Immature natural killer cell (primary cell): ENCODE measurements around the gene EFNA2. TPM values are rescaled to one million over a fixed set of nuclear protein-coding genes. Genes with fewer than 3 reads are reported as not detected.

Experiments
- DNase-seq, 3 donors: peaks; one replicate each; pipeline ENCODE4 v3.0.0; 2022; ENCODE audit warnings: mixed read lengths in 1 of 3
- H3K27ac Mint-ChIP-seq, 6 donors: one replicate each; pipeline ENCODE4 v1.8.0; 2020; ENCODE audit warnings: mixed read lengths in 6 of 6, mild to moderate bottlenecking in 5 of 6, inconsistent platforms in 4 of 6, moderate library complexity in 3 of 6
- H3K27me3 Mint-ChIP-seq, 3 donors: one replicate each; pipeline ENCODE4 v1.8.0; 2020 to 2021; ENCODE audit warnings: low read depth in 3 of 3, mild to moderate bottlenecking in 3 of 3, mixed read lengths in 3 of 3, moderate library complexity in 3 of 3, inconsistent platforms in 1 of 3
- H3K36me3 Mint-ChIP-seq, 3 donors: one replicate each; pipeline ENCODE4 v1.8.0; 2020; ENCODE audit warnings: mixed read lengths in 3 of 3, inconsistent platforms in 2 of 3, mild to moderate bottlenecking in 2 of 3
- H3K4me1 Mint-ChIP-seq, 2 donors: one replicate each; pipeline ENCODE4 v1.8.0; 2020; ENCODE audit warnings: inconsistent platforms in 2 of 2, mild to moderate bottlenecking in 2 of 2, mixed read lengths in 2 of 2, moderate library complexity in 1 of 2
- H3K4me3 Mint-ChIP-seq, 5 donors: one replicate each; pipeline ENCODE4 v1.8.0; 2020; ENCODE audit warnings: mild to moderate bottlenecking in 5 of 5, mixed read lengths in 5 of 5, inconsistent platforms in 3 of 5, moderate library complexity in 3 of 5
- H3K9me3 Mint-ChIP-seq, 6 donors: one replicate each; pipeline ENCODE4 v1.8.0; 2020; ENCODE audit warnings: mild to moderate bottlenecking in 6 of 6, mixed read lengths in 6 of 6, inconsistent platforms in 4 of 6, moderate library complexity in 3 of 6
- polyA plus RNA-seq, 3 donors: library from polyadenylated mRNA; unstranded; fragments of 300-500 nt; fragmentation: Illumina TruSeq; gene quantifications; one replicate each; pipeline ENCODE4 v1.2.3, GENCODE V29; 2021

Gene EFNA2
- polyA plus RNA-seq, 3 donors from 2014 or later: not detected

DNA sequence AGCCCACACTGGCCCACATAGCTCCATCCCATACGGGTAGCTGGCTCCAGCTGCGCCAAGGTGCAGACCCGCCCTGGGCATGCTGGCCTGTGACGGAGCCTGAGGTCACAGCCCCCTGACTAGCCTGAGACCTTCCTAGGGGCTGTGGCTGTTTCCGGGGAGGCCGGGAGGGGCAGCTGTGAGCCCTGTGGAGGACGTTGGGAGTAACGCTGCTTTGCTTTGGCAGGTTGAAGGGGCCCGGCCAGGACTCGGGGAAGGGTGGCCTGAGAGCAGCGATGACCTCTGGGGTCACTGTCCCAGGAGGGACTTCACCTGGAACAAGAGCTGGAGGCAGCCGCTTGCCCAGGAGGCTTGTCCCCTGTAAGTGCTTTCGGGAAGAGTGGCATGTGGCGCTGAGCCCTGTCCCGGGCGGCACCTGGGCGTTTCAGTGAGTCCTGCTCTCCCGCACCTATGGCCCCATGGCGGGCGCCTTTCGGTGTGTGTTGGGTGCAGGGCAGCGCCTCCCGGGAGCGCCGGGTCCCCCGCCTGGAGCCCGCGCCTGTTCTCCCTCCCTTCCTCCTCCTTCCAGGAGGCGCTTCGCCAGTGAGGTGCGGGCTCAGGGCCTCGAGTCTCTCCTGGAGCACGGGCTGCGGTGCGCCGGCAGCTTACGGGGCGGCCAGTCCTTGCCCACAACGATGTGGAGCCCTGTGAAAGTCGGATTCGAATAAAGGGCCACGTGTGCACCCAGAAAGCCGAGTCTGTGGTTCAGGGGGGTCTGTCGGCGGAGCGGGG lies 11.4 kb upstream of the EFNA2 start:
- no peaks in the 10 kb centered on the region for H3K9me3 Mint-ChIP-seq
- peaks cover 47 to 51% of the 10 kb centered on the region in 2 donors for H3K4me1 Mint-ChIP-seq
- H3K36me3 Mint-ChIP-seq: peaks cover 13 to 31% (median 14%) of the 10 kb centered on the region in 3 donors
- H3K4me3 Mint-ChIP-seq: peak overlapping the region; percentile 53 to 78 (median 64)
- peak overlapping the region; percentile 66 to 92 (median 82) for H3K27ac Mint-ChIP-seq
- no peak for DNase-seq
- H3K27me3 Mint-ChIP-seq: peaks cover 21 to 42% (median 35%) of the 10 kb centered on the region in 3 donors

GRCh38 chr19:1274852-1275259 lies 10.8 kb upstream of the EFNA2 start:
- no peaks in the 10 kb centered on the region for H3K9me3 Mint-ChIP-seq
- peak overlapping the region in 3 of 5 donors; percentile 18 to 65 (median 33) for H3K4me3 Mint-ChIP-seq
- peak overlapping the region in 3 of 6 donors; percentile 64 to 83 (median 78) for H3K27ac Mint-ChIP-seq
- peaks cover 22 to 37% (median 33%) of the 10 kb centered on the region in 3 donors for H3K27me3 Mint-ChIP-seq
- peaks cover 13 to 35% (median 17%) of the 10 kb centered on the region in 3 donors for H3K36me3 Mint-ChIP-seq
- peaks cover 48 to 54% of the 10 kb centered on the region in 2 donors for H3K4me1 Mint-ChIP-seq
- DNase-seq: no peak

DNA sequence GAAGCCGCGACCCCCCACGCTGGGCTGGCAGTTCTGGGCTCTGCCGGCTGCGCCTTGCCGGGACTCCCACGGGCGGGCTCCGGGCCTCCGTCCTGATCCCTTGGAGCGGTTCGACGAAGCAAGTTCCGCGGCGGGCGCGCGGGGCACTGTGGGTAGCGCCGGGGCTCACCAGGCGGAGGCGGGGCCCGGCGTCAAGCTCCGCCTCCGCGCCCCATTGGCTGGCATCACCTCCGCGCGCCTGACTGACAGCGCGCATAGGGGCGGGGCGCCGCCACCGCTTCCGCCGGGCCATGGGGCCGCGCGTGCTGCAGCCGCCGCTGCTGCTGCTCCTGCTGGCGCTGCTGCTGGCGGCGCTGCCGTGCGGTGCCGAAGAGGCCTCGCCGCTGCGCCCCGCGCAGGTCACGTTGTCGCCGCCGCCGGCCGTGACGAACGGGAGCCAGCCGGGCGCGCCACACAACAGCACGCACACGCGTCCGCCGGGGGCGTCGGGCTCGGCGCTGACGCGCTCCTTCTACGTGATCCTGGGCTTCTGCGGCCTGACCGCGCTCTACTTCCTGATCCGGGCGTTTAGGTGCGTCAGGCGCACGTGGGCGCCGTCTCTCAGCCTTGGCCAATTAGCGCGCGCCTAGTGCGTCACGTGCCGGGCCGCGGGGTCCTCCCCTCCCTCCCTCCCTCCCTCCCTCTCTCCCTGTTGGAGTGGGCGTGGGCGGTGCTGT lies 10.3 kb upstream of the EFNA2 start, which contains the start of gene FAM174C:
Gene FAM174C, plus strand, starts transcription at position 271 of the 716 bp plus-strand sequence. Its CDS starts 20 bp downstream, at position 291.
- DNase-seq: peak; percentile 95 to 97 (median 96)
- Mint-ChIP-seq H3K4me3 (peak within 1 kb of the TSS; percentile 80 to 85 (median 83)), H3K27ac (peak within 1 kb of the TSS; percentile 84 to 96 (median 94)), H3K4me1 (peaks cover 43 to 49% of the 10 kb centered on the region in 2 donors), H3K27me3 (peaks cover 16 to 34% (median 27%) of the 10 kb centered on the region in 3 donors), H3K9me3 (no peaks in the 10 kb centered on the region), H3K36me3 (peaks cover 10 to 32% (median 14%) of the 10 kb centered on the region in 3 donors)

DNA sequence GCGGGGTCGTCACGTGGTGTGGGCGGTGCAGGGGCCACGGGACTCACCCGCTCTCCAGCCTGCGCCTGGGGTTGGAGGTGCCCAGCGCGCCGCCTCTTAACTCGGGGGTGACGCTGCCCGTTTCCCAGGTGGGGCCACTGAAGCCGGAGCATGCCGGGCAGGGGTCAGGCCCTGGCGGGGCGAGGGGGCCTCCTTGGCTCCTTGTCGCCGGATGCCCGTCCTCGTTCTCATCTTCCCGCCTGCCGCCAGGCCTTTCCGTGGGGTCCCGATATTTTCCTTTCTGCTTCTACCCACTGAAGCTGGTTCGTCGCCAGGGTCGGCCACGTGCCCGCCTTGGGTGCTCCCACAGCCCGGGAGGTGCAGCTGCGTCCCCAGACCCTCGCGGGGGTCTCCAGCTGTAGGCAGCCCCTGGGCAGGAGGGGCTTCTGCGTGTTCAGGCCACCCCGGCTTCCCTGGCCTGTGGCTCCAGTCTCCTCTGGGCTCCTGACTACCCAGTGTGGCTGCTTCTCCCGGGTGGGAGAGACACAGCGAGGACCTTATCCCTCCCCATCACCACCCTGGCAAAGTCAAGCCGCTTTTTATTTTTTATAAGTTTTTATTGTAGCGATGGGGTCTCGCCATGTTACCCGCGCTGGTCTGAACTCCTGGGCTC lies 9.6 kb upstream of the EFNA2 start:
- Mint-ChIP-seq H3K27ac (peak overlapping the region; percentile 84 to 96 (median 94)), H3K4me1 (peaks cover 37 to 43% of the 10 kb centered on the region in 2 donors), H3K4me3 (peak overlapping the region; percentile 80 to 85 (median 83)), H3K9me3 (no peaks in the 10 kb centered on the region), H3K36me3 (peaks cover 10 to 26% (median 14%) of the 10 kb centered on the region in 3 donors), H3K27me3 (peaks cover 11 to 27% (median 22%) of the 10 kb centered on the region in 3 donors)
- no peak for DNase-seq

DNA sequence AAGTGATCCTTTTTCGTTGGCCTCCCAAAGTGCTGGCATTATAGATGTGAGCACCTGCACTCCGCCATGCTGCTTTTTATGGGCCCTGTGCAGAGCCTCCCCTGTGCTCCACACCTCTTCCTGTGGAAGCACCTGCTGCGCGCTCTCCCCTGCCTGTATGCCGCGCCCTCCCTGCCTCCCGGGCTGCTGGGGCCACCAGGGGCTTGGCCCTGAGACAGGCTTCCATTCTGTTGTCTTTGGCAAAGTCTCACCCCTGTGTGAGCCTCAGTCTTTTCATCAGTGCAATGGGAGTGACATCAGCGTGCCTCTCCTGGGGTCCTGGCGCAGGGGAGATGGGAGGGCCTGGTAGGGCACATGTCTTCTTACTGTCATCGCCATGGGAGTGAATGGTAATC lies 9.0 kb upstream of the EFNA2 start:
- H3K4me3 Mint-ChIP-seq: peak overlapping the region; percentile 76 to 85 (median 83)
- H3K27ac Mint-ChIP-seq: peak overlapping the region; percentile 77 to 90 (median 87)
- no peak for DNase-seq
- H3K27me3 Mint-ChIP-seq: peaks cover 6 to 22% (median 16%) of the 10 kb centered on the region in 3 donors
- H3K36me3 Mint-ChIP-seq: peaks cover 10 to 21% (median 14%) of the 10 kb centered on the region in 3 donors
- H3K4me1 Mint-ChIP-seq: peaks cover 32 to 37% of the 10 kb centered on the region in 2 donors
- H3K9me3 Mint-ChIP-seq: no peaks in the 10 kb centered on the region

GRCh38 chr19:1277061-1277460 lies 8.6 kb upstream of the EFNA2 start:
- Mint-ChIP-seq H3K4me3 (peak overlapping the region; percentile 76 to 85 (median 83)), H3K9me3 (no peaks in the 10 kb centered on the region), H3K4me1 (peaks cover 28 to 33% of the 10 kb centered on the region in 2 donors), H3K27me3 (peaks cover 6 to 22% (median 12%) of the 10 kb centered on the region in 3 donors), H3K36me3 (peaks cover 10 to 17% (median 14%) of the 10 kb centered on the region in 3 donors), H3K27ac (peak overlapping the region; percentile 77 to 90 (median 87))
- DNase-seq: no peak

- no peak for DNase-seq
- Mint-ChIP-seq H3K4me1 (peaks cover 19 to 23% of the 10 kb centered on the region in 2 donors), H3K27ac (peak overlapping the region in 3 of 6 donors; percentile 24 to 53 (median 50)), H3K4me3 (peak overlapping the region in 3 of 5 donors; percentile 18 to 40 (median 38)), H3K27me3 (peaks cover 3 to 13% (median 6%) of the 10 kb centered on the region in 3 donors), H3K9me3 (no peaks in the 10 kb centered on the region), H3K36me3 (peaks cover 5 to 13% (median 10%) of the 10 kb centered on the region in 3 donors)
These were observed 7.6 kb upstream of the EFNA2 start for GRCh38 chr19:1278074-1278473.

GRCh38 chr19:1278713-1279660 lies 6.7 kb upstream of the EFNA2 start:
- no peak for DNase-seq
- H3K36me3 Mint-ChIP-seq: peaks cover 0 to 6% (median 3%) of the 10 kb centered on the region in 3 donors
- no peak overlapping the region for H3K27ac Mint-ChIP-seq
- H3K4me3 Mint-ChIP-seq: no peak overlapping the region
- H3K9me3 Mint-ChIP-seq: no peaks in the 10 kb centered on the region
- H3K4me1 Mint-ChIP-seq: peaks cover 12 to 14% of the 10 kb centered on the region in 2 donors
- peaks cover 0 to 7% (median 3%) of the 10 kb centered on the region in 3 donors for H3K27me3 Mint-ChIP-seq

DNA sequence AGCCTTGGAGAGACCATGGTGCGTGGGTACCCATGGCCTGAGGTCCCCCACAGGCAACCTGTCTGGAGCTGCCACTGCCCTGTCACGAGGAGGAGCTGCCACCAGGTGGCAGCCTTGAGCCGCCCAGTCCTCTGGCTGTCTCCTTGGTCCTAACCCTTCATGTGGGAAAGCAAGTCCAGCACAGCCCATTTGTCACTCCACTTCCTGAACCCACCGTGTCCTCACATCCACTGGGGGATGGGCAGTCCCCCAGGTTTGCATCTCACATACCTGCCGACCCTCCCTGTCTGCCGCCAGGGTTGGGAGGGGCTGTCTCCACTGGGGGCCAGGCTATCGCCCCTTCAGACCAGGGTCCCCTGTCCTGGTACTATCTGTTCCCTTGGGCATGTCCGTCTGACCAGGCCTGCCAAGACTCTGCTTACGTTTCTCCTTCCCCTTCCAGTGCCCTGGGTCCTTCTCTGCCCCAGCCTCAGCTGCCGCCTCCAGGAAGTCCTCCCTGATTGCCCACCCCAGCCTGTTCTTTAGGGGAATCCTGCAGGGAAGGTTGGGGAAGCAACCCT lies 5.8 kb upstream of the EFNA2 start:
- peak; percentile 75 to 81 (median 77) for DNase-seq
- H3K27me3 Mint-ChIP-seq: peaks cover 3 to 9% (median 5%) of the 10 kb centered on the region in 3 donors
- peak overlapping the region in 4 of 5 donors; percentile 33 to 64 (median 44) for H3K4me3 Mint-ChIP-seq
- peak overlapping the region in 5 of 6 donors; percentile 40 to 84 (median 52) for H3K27ac Mint-ChIP-seq
- peaks cover 12 to 14% of the 10 kb centered on the region in 2 donors for H3K4me1 Mint-ChIP-seq
- peaks cover 0 to 3% (median 0%) of the 10 kb centered on the region in 6 donors for H3K9me3 Mint-ChIP-seq
- H3K36me3 Mint-ChIP-seq: peaks cover 0 to 5% (median 3%) of the 10 kb centered on the region in 3 donors

DNA sequence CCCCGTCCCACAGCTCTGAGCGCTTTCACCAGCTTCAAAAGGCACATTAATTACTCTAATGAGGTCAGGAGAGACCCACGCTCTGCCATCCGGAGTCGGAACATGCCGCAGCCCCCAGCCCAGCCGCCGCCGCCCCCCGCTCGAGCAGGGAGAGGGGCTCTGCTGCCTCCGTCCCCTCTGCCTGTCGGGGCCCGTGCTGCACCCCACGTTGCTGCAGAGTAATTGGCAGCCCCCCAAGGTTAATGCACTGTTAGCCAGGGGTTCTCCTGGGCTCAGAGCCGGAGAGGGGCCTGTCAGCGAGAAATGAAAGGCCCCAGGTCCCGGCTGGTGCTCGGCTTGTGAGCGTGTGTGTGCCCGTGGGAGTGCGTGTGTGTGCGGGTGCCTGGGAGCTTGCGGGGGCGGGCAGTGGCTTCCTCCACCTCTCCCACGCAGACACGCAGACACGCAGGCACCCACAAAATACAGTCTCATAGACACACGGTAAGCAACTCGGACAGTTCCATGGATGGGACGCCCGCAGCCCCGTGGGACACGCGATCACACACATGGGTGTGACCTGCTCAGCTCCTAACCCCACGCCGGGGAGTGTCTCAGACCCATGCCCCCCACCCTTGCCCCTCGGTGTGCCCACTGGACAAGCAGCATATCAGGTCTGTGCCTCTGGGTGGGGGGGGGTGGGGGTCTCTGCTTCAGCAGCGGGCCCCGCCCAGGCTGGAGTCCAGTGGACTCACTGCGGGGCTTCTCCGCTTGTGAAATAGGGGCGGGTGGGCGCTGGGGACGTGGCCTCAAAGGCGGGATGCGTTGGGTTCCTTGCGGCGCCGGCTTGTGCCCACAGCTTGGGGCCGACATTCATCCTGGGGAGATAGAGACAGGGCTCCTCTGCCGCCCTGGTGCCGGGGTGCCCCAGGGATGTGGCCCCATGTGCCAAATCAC lies 4.8 kb upstream of the EFNA2 start:
- H3K4me3 Mint-ChIP-seq: no peak overlapping the region
- DNase-seq: no peak
- H3K9me3 Mint-ChIP-seq: peaks cover 0 to 3% (median 0%) of the 10 kb centered on the region in 6 donors
- peak overlapping the region in 1 of 6 donors; percentile 49 for H3K27ac Mint-ChIP-seq
- peaks cover 3 to 5% (median 5%) of the 10 kb centered on the region in 3 donors for H3K27me3 Mint-ChIP-seq
- H3K36me3 Mint-ChIP-seq: peaks cover 0 to 5% (median 3%) of the 10 kb centered on the region in 3 donors
- H3K4me1 Mint-ChIP-seq: peaks cover 12 to 15% of the 10 kb centered on the region in 2 donors
